ENCODE measurements around the gene LDAH.

Gene LDAH

GRCh38 chr2:20638646-20639430 lies 184.1 kb downstream of the LDAH start:
- DNase-seq (ENCODE audit: low read depth in 2 of 2), result no peak

- no peak for DNase-seq (ENCODE audit: low read depth in 2 of 2)
Measured at GRCh38 chr2:20638014-20638413, 184.9 kb downstream of the LDAH start.

- DNase-seq (ENCODE audit: low read depth in 2 of 2), result no peak
Measured at GRCh38 chr2:20637147-20637546, 185.8 kb downstream of the LDAH start.

GRCh38 chr2:20635675-20636584 lies 187.0 kb downstream of the LDAH start:
- no peak for DNase-seq (ENCODE audit: low read depth in 2 of 2)

GRCh38 chr2:20635113-20635510 lies 187.8 kb downstream of the LDAH start:
- no peak for DNase-seq (ENCODE audit: low read depth in 2 of 2)

- no peak for DNase-seq (ENCODE audit: low read depth in 2 of 2)
Measured at GRCh38 chr2:20634507-20635112, 188.3 kb downstream of the LDAH start.

Data from stimulated activated CD8-positive, alpha-beta memory T cell treated with anti-CD3 and anti-CD28 coated beads, Interleukin-7, amount 100 ng/mL, for 4 hours (primary cell).